AG04450 (cell line): ENCODE results near the gene ABCC11. TPM values are rescaled to one million over a fixed set of nuclear protein-coding genes. Genes with fewer than 3 reads are reported as not detected.

Experiments used
- CTCF ChIA-PET: fragments of 300-600, 350-600 bp; formaldehyde crosslinking; extraction: SDS; loops from one replicate; lab custom pipeline; 2022; ENCODE audit warnings: antibody characterized with exemption, inconsistent platforms; lab: Charles Lee
- POLR2A ChIA-PET: fragments of 350-600 bp; formaldehyde crosslinking; extraction: SDS; loops from one replicate; lab custom pipeline; 2021; ENCODE audit warnings: antibody characterized with exemption, inconsistent platforms; lab: Yijun Ruan, JAX
- DNase-seq: peaks from one replicate; pipeline ENCODE4 v3.0.0-alpha.2; 2011; ENCODE audit warnings: low read depth, low spot score
- H3K27ac ChIP-seq: one replicate; pipeline ENCODE4 v1.5.1; 2012; ENCODE audit warnings: low read depth, low read length, control low read depth
- H3K27me3 ChIP-seq: one replicate; pipeline ENCODE4 v1.6.0; 2012; ENCODE audit warnings: low read length; ENCODE audit not compliant: control insufficient read depth, insufficient read depth
- H3K4me3 ChIP-seq: 2 replicates; pipeline ENCODE4 v1.5.1; 2011; ENCODE audit warnings: mild to moderate bottlenecking, low read depth, low read length, control low read depth
- H3K9me3 ChIP-seq: 2 replicates; pipeline ENCODE4 v1.5.1; 2012; ENCODE audit warnings: low read length; ENCODE audit not compliant: control insufficient read depth, insufficient read depth
- CTCF ChIP-seq: IDR thresholded peaks from 2 replicates; pipeline ENCODE4 v1.5.1; 2011; ENCODE audit warnings: low read depth, low read length, control low read depth, inconsistent platforms
- polyA plus RNA-seq: library from polyadenylated mRNA; depleted of rRNA; stranded (reverse); fragments of >200 nt; gene quantifications from 2 replicates; pipeline ENCODE4 v1.2.3, GENCODE V29; 2011

The ABCC11 gene
- polyA plus RNA-seq, 1 experiment = 0.06 TPM

- H3K27ac ChIP-seq = no peak overlapping the region
- H3K27me3 ChIP-seq = no peaks in the 10 kb centered on the region
- no peak for DNase-seq
- ChIA-PET POLR2A (no interaction called here), CTCF (interaction anchor here (0.9 kb wide), 1 partner anchor 18 kb away, joined by 3 read pairs; no protein-coding TSS in a partner anchor)
- peaks cover 3% of the 10 kb centered on the region; the same call in 1 of the 2 replicates for H3K9me3 ChIP-seq
- H3K4me3 ChIP-seq = no peak overlapping the region
- no peak for TF ChIP-seq CTCF
Measured at GRCh38 chr16:48146710-48147109, 100.6 kb downstream of the ABCC11 start.

GRCh38 chr16:48146131-48146530 is 101.2 kb downstream of the ABCC11 start:
- no peak for DNase-seq
- TF ChIP-seq CTCF = no peak
- Histone ChIP-seq H3K27ac (no peak overlapping the region), H3K9me3 (peaks cover 3% of the 10 kb centered on the region; the same call in 1 of the 2 replicates), H3K4me3 (no peak overlapping the region), H3K27me3 (no peaks in the 10 kb centered on the region)
- CTCF ChIA-PET = interaction anchor here (1.7 kb wide), 1 partner anchor 11 kb away, joined by 10 read pairs; no protein-coding TSS in a partner anchor
- POLR2A ChIA-PET = no interaction called here

DNA sequence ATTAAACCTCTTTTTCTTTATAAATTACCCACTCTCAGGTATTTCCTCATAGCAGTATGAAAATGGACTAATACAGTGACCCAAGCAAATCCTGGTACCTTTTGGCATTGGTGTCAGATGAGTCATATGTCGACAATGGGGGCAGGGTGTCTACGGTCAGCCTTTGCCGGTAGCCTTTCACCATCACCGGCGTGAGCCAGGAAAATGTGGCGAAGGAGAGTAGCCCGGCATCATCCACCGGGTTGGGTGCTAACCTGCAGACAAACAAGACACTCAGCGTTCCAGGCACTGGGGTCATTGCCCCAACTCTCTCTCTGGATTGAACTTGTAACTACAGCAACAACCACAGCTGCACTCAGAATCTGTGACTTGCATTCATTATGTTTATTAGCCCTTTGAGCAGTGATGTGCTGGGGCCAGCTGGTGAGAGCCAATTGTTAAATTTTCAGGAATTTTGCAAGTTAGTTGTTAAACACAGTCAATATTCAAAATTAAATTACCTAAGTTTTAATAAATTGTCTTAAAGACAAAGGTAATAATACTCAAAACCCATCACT is 103.4 kb downstream of the ABCC11 start:
- DNase-seq = no peak
- peaks cover 3% of the 10 kb centered on the region; the same call in 1 of the 2 replicates for H3K9me3 ChIP-seq
- H3K27ac ChIP-seq = no peak overlapping the region
- no peaks in the 10 kb centered on the region for H3K27me3 ChIP-seq
- H3K4me3 ChIP-seq = no peak overlapping the region
- POLR2A ChIA-PET = no interaction called here
- no peak for TF ChIP-seq CTCF
- CTCF ChIA-PET = no interaction called here

DNA sequence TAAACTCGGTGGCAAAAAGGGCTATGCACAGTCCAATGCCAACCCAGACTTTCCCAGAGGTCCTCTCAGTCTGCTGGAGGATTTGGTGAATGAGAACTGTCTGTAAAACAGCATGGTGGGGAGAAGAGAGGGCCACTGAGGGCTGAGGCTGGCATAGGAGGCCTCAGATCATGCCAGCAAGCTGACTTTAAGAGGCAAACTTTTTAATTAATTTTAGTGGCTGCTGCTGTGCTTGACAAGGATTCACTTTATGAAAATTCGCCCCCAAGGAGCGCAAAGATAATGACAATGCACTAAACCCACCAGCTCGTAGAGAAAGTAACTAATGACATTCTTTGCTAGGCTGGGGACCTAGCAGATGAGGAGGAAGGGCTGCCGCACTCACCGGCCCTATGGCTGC is 106.5 kb downstream of the ABCC11 start:
- H3K9me3 ChIP-seq = peaks cover 3% of the 10 kb centered on the region; the same call in 1 of the 2 replicates
- H3K27me3 ChIP-seq = no peaks in the 10 kb centered on the region
- ChIA-PET CTCF (no interaction called here), POLR2A (no interaction called here)
- no peak overlapping the region for H3K4me3 ChIP-seq
- H3K27ac ChIP-seq = no peak overlapping the region
- no peak for TF ChIP-seq CTCF
- DNase-seq = no peak

DNA sequence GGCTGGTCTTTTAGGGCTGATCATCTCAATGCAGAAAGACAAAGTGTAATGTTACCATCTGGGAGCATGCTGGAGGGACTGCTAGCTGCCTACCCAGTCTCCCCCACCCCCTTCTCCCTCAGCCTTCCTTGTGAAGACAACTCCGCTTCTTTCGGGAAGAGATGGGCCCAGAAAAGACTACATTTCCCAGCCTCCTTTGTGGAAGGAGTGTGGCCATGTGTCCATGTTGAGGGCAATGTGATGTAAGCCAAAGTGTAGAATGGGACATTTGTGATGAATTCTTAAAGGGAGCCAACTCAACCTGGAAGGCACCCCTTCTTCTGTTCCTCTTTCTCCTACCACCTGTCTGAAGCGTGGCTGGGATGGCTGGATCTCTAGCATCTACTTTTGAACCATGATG is 107.8 kb downstream of the ABCC11 start:
- H3K9me3 ChIP-seq = no peaks in the 10 kb centered on the region; the same call in 1 of the 2 replicates
- TF ChIP-seq CTCF = no peak
- no peak overlapping the region for H3K27ac ChIP-seq
- H3K4me3 ChIP-seq = no peak overlapping the region
- H3K27me3 ChIP-seq = no peaks in the 10 kb centered on the region
- CTCF ChIA-PET = interaction anchor here (0.9 kb wide), 1 partner anchor 18 kb away, joined by 3 read pairs; no protein-coding TSS in a partner anchor
- DNase-seq = no peak
- POLR2A ChIA-PET = no interaction called here
